WTC11 (cell line): ENCODE results near the gene RPA3. TPM values are rescaled to one million over a fixed set of nuclear protein-coding genes. Genes with fewer than 3 reads are reported as not detected.

ENCODE experiments used
- ATAC-seq: fragments of 200-7000 bp; cut with Tn5 transposase; 2 replicates; pipeline ENCODE4 v1.10.0; 2021; ENCODE audit warnings: mild to moderate bottlenecking, moderate library complexity
- CTCF ChIA-PET: fragments of 300-600 bp; sonication (Branson Sonifier 250); formaldehyde crosslinking; loops from one replicate; lab custom pipeline; 2021; ENCODE audit warnings: antibody characterized with exemption; lab: Charles Lee
- POLR2A ChIA-PET: fragments of 350-600 bp; sonication (Branson Sonifier 250); formaldehyde crosslinking; loops from one replicate; lab custom pipeline; 2021; ENCODE audit warnings: antibody characterized with exemption; lab: Charles Lee
- DNase-seq: peaks from one replicate; pipeline ENCODE4 v3.0.0; 2021; ENCODE audit warnings: low spot score
- H3K27ac Mint-ChIP-seq: 2 replicates; pipeline ENCODE4 v1.8.0; 2021; ENCODE audit warnings: mixed read lengths
- H3K27me3 Mint-ChIP-seq: 2 replicates; pipeline ENCODE4 v1.8.0; 2021; ENCODE audit warnings: low read depth, mild to moderate bottlenecking, moderate library complexity, mixed read lengths
- H3K36me3 Mint-ChIP-seq: 2 replicates; pipeline ENCODE4 v1.8.0; 2021; ENCODE audit warnings: mixed read lengths
- H3K4me1 Mint-ChIP-seq: 2 replicates; pipeline ENCODE4 v1.8.0; 2022; ENCODE audit warnings: mixed read lengths
- H3K4me3 Mint-ChIP-seq: 2 replicates; pipeline ENCODE4 v1.8.0; 2021; ENCODE audit warnings: mild to moderate bottlenecking, moderate library complexity, mixed read lengths
- H3K9me3 Mint-ChIP-seq: 2 replicates; pipeline ENCODE4 v1.8.0; 2021; ENCODE audit warnings: mixed read lengths
- ARID4B ChIP-seq: sonication (generic); formaldehyde crosslinking; IDR thresholded peaks from 2 replicates; pipeline ENCODE4 v1.8.0; 2023; ENCODE audit warnings: missing genetic modification reagents, mild to moderate bottlenecking, borderline replicate concordance
- CDX4 ChIP-seq: fragments of 250-450 bp; sonication (Bioruptor Pico); IDR thresholded peaks from 2 replicates; pipeline ENCODE4 v1.9.0; 2021; ENCODE audit warnings: moderate library complexity, mild to moderate bottlenecking, inconsistent platforms, borderline replicate concordance
- ETV6 ChIP-seq: sonication (generic); formaldehyde crosslinking; IDR thresholded peaks from 2 replicates; pipeline ENCODE4 v1.8.1; 2022; ENCODE audit warnings: mild to moderate bottlenecking, missing genetic modification reagents
- GRHL2 ChIP-seq: fragments of 250-450 bp; sonication (Bioruptor Pico); IDR thresholded peaks from 2 replicates; pipeline ENCODE4 v1.8.0; 2022; ENCODE audit warnings: mild to moderate bottlenecking, moderate library complexity; ENCODE audit not compliant: insufficient replicate concordance, severe bottlenecking
- RELA ChIP-seq: sonication (generic); formaldehyde crosslinking; IDR thresholded peaks from 2 replicates; pipeline ENCODE4 v1.8.1; 2022; ENCODE audit warnings: missing genetic modification reagents, mild to moderate bottlenecking, borderline replicate concordance
- ZBTB43 ChIP-seq: sonication (generic); formaldehyde crosslinking; IDR thresholded peaks from 2 replicates; pipeline ENCODE4 v1.8.1; 2023; ENCODE audit warnings: mild to moderate bottlenecking, missing genetic modification reagents
- ZNF121 ChIP-seq: sonication (generic); formaldehyde crosslinking; IDR thresholded peaks from 2 replicates; pipeline ENCODE4 v1.8.0; 2023; ENCODE audit warnings: missing genetic modification reagents
- ZNF263 ChIP-seq: sonication (generic); formaldehyde crosslinking; IDR thresholded peaks from 2 replicates; pipeline ENCODE4 v1.8.1; 2022; ENCODE audit warnings: low read depth, mild to moderate bottlenecking, moderate library complexity, missing genetic modification reagents
- ZNF396 ChIP-seq: fragments of 250-450 bp; sonication (Bioruptor Pico); IDR thresholded peaks from 2 replicates; pipeline ENCODE4 v1.8.0; 2021; ENCODE audit warnings: mild to moderate bottlenecking, moderate library complexity, borderline replicate concordance
- ZNF671 ChIP-seq: fragments of 250-450 bp; sonication (Bioruptor Pico); IDR thresholded peaks from 2 replicates; pipeline ENCODE4 v1.8.0; 2021; ENCODE audit warnings: mild to moderate bottlenecking
- total RNA-seq: library from RNA; stranded (reverse); gene quantifications from 3 replicates; pipeline ENCODE4 v1.2.3, GENCODE V29; 2021

RPA3 gene
- total RNA-seq, 1 experiment from 2014 or later, result 97.8 TPM

- TF ChIP-seq ZNF263, result no peak
Measured at GRCh38 chr7:7704867-7705266, 13.5 kb downstream of the RPA3 start (continued).

- POLR2A ChIA-PET, result no interaction called here
- Mint-ChIP-seq H3K36me3 (no peaks in the 10 kb centered on the region), H3K9me3 (peaks cover 7% of the 10 kb centered on the region; the same call in 1 of the 2 replicates), H3K27me3 (no peaks in the 10 kb centered on the region), H3K4me1 (peaks cover 31% of the 10 kb centered on the region), H3K27ac (no peak overlapping the region), H3K4me3 (no peak overlapping the region)
- ATAC-seq, result no peak
- DNase-seq, result no peak
- CTCF ChIA-PET, result no interaction called here
- TF ChIP-seq ZBTB43 (CRISPR knock-in tag), result no peak
- TF ChIP-seq, all 79 proteins: peak for 0
Measured at GRCh38 chr7:7703427-7703826, 15.0 kb downstream of the RPA3 start.

GRCh38 chr7:7702826-7703225 lies 15.6 kb downstream of the RPA3 start:
- CTCF ChIA-PET, result no interaction called here
- no peak overlapping the region for H3K4me3 Mint-ChIP-seq

GRCh38 chr7:7701527-7701926 lies 16.9 kb downstream of the RPA3 start:
- Mint-ChIP-seq H3K27ac (peak overlapping the region; percentile 16), H3K9me3 (peaks cover 7% of the 10 kb centered on the region; the same call in 1 of the 2 replicates), H3K4me1 (peaks cover 16% of the 10 kb centered on the region), H3K36me3 (no peaks in the 10 kb centered on the region), H3K27me3 (no peaks in the 10 kb centered on the region), H3K4me3 (no peak overlapping the region)
- TF ChIP-seq GRHL2 (CRISPR knock-in tag), result no peak
- no peak for TF ChIP-seq ETV6 (CRISPR knock-in tag)
- CTCF ChIA-PET, result no interaction called here
- no peak for ATAC-seq
- DNase-seq, result no peak
- POLR2A ChIA-PET, result no interaction called here

More at GRCh38 chr7:7702826-7703225, 15.6 kb downstream of the RPA3 start:
- peaks cover 7% of the 10 kb centered on the region; the same call in 1 of the 2 replicates for H3K9me3 Mint-ChIP-seq
- ATAC-seq (no peak), DNase-seq (no peak)
- TF ChIP-seq RELA (no peak), CDX4 (CRISPR knock-in tag) (no peak)
- no peaks in the 10 kb centered on the region for H3K27me3 Mint-ChIP-seq
- H3K4me1 Mint-ChIP-seq, result peaks cover 27% of the 10 kb centered on the region
- POLR2A ChIA-PET, result no interaction called here
- no peaks in the 10 kb centered on the region for H3K36me3 Mint-ChIP-seq
- H3K27ac Mint-ChIP-seq, result peak overlapping the region; percentile 23

GRCh38 chr7:7699970-7700369 lies 18.4 kb downstream of the RPA3 start:
- peaks cover 10% of the 10 kb centered on the region for H3K4me1 Mint-ChIP-seq
- TF ChIP-seq RELA, result no peak
- no peak for TF ChIP-seq ZNF121 (CRISPR knock-in tag)
- no peak for TF ChIP-seq ZNF671 (CRISPR knock-in tag)
- no peak for TF ChIP-seq ZNF396 (CRISPR knock-in tag)
- TF ChIP-seq ARID4B (CRISPR knock-in tag), result no peak
- TF ChIP-seq, all 79 proteins: peak for 0

More at GRCh38 chr7:7699970-7700369, 18.4 kb downstream of the RPA3 start:
- DNase-seq (no peak), ATAC-seq (no peak)
- Mint-ChIP-seq H3K36me3 (no peaks in the 10 kb centered on the region), H3K27me3 (no peaks in the 10 kb centered on the region), H3K9me3 (peaks cover 7% of the 10 kb centered on the region; the same call in 1 of the 2 replicates), H3K27ac (no peak overlapping the region), H3K4me3 (no peak overlapping the region)
- CTCF ChIA-PET, result no interaction called here
- POLR2A ChIA-PET, result no interaction called here
